Pulmonary artery endothelial cell (primary cell): Measurements from ENCODE around the gene TM4SF1. TPM values are rescaled to one million over a fixed set of nuclear protein-coding genes. Genes with fewer than 3 reads are reported as not detected.
A peak's percentile ranks its signal among the peaks of the same experiment; 100 is the strongest.
"Not testable (repeated sequence)": the region's sequence is repeated elsewhere in the genome, so short reads cannot be mapped to it uniquely, and the experiment has no call there.

Source experiments
- DNase-seq: peaks from one replicate; pipeline ENCODE4 v3.0.0-alpha.2; 2011; ENCODE audit warnings: low read depth, low spot score
- total RNA-seq: library from RNA; depleted of rRNA; stranded (reverse); fragments of >200 nt; gene quantifications from 2 replicates; pipeline ENCODE4 v1.2.3, GENCODE V29; 2014

TM4SF1 gene
- total RNA-seq, 1 donor from 2014 or later, result 1,063 TPM

- no peak for DNase-seq
Observed at GRCh38 chr3:149343951-149344350, 33.5 kb downstream of the TM4SF1 start.

- peak; percentile 64 for DNase-seq
Observed at GRCh38 chr3:149342413-149343380, 34.8 kb downstream of the TM4SF1 start.

GRCh38 chr3:149340310-149340933 lies 37.0 kb downstream of the TM4SF1 start:
- peak; percentile 68 for DNase-seq

GRCh38 chr3:149339931-149340309 lies 37.5 kb downstream of the TM4SF1 start:
- peak; percentile 100 for DNase-seq

GRCh38 chr3:149337486-149337885 lies 40.0 kb downstream of the TM4SF1 start:
- DNase-seq, result not testable (repeated sequence)

GRCh38 chr3:149336925-149337324 lies 40.5 kb downstream of the TM4SF1 start:
- no peak for DNase-seq

- DNase-seq, result peak; percentile 45
Observed at GRCh38 chr3:149333176-149333859, 44.1 kb downstream of the TM4SF1 start, which contains the start of gene TM4SF18. Gene TM4SF18, minus strand, starts transcription at chr3:149333636. Its CDS starts 254 bp downstream, at chr3:149333382.

- DNase-seq, result no peak
Observed at GRCh38 chr3:149332771-149333170, 44.7 kb downstream of the TM4SF1 start.

- no peak for DNase-seq
Observed at GRCh38 chr3:149332227-149332765, 45.2 kb downstream of the TM4SF1 start.

GRCh38 chr3:149331396-149331795 lies 46.1 kb downstream of the TM4SF1 start:
- no peak for DNase-seq

GRCh38 chr3:149330609-149331331 lies 46.7 kb downstream of the TM4SF1 start:
- no peak for DNase-seq

- DNase-seq, result no peak
Observed at GRCh38 chr3:149327156-149327555, 50.3 kb downstream of the TM4SF1 start.

GRCh38 chr3:149325581-149325980 lies 51.9 kb downstream of the TM4SF1 start:
- DNase-seq, result no peak

GRCh38 chr3:149324332-149324731 lies 53.1 kb downstream of the TM4SF1 start:
- DNase-seq, result no peak

GRCh38 chr3:149321640-149322039 lies 55.8 kb downstream of the TM4SF1 start:
- DNase-seq, result no peak

- DNase-seq, result no peak
Observed at GRCh38 chr3:149321136-149321535, 56.3 kb downstream of the TM4SF1 start.

GRCh38 chr3:149319750-149320149 lies 57.7 kb downstream of the TM4SF1 start:
- no peak for DNase-seq
